HEK293 (cell line): ENCODE data around the gene CASQ2.

Source experiments
- CTCF ChIA-PET: fragments of 350-600 bp; formaldehyde crosslinking; extraction: SDS; loops from one replicate; lab custom pipeline; 2021; ENCODE audit warnings: antibody characterized with exemption; lab: Yijun Ruan, JAX
- POLR2A ChIA-PET: fragments of 300-600 bp; formaldehyde crosslinking; extraction: SDS; loops from one replicate; lab custom pipeline; 2020; ENCODE audit warnings: antibody characterized with exemption, inconsistent platforms; lab: Yijun Ruan, JAX
- H3K27ac ChIP-seq: fragments of 200-500 bp; sonication (Bioruptor generic); 2 replicates; pipeline ENCODE4 v1.5.1; 2014; ENCODE audit warnings: low read depth, low read length, control low read depth, inconsistent platforms; ENCODE audit errors: extremely low read depth
- H3K36me3 ChIP-seq, 2 experiments: fragments of 200-500 bp in 1 of 2; sonication (Bioruptor generic) in 1 of 2; 1 replicate in 1 of 2; 2 replicates in 1 of 2; pipeline ENCODE4 v1.5.1; 2014 to 2017; ENCODE audit warnings: inconsistent platforms in 2 of 2, low read length in 2 of 2; ENCODE audit not compliant: control insufficient read depth in 2 of 2, insufficient read depth in 1 of 2
- H3K4me1 ChIP-seq: fragments of 200-500 bp; sonication (Bioruptor generic); 2 replicates; pipeline ENCODE4 v1.5.1; 2014; ENCODE audit warnings: mild to moderate bottlenecking, low read length, inconsistent platforms; ENCODE audit not compliant: control insufficient read depth, insufficient read depth
- H3K4me3 ChIP-seq: 2 replicates; pipeline ENCODE4 v1.5.1; 2011; ENCODE audit warnings: low read depth, mild to moderate bottlenecking, control low read depth, low read length, moderate library complexity
- H3K9me3 ChIP-seq: fragments of 200-500 bp; sonication (Bioruptor generic); 2 replicates; pipeline ENCODE4 v1.5.1; 2014; ENCODE audit warnings: low read depth, low read length, inconsistent platforms; ENCODE audit not compliant: control insufficient read depth, insufficient read depth
- ATF2 ChIP-seq: fragments of 450-650 bp; formaldehyde crosslinking; IDR thresholded peaks from 2 replicates; pipeline ENCODE4 v1.5.1; 2016; ENCODE audit warnings: missing biosample characterization, missing genetic modification characterization, low read depth
- PRDM1 ChIP-seq: fragments of 450-650 bp; formaldehyde crosslinking; IDR thresholded peaks from 2 replicates; pipeline ENCODE4; 2016; ENCODE audit warnings: missing biosample characterization, missing genetic modification characterization
- PRDM10 ChIP-seq: fragments of 450-650 bp; formaldehyde crosslinking; IDR thresholded peaks from 2 replicates; pipeline ENCODE4 v1.5.1; 2016; ENCODE audit warnings: missing biosample characterization, missing genetic modification characterization
- PRDM6 ChIP-seq: fragments of 450-650 bp; formaldehyde crosslinking; IDR thresholded peaks from 2 replicates; pipeline ENCODE4 v1.5.1; 2017; ENCODE audit warnings: missing biosample characterization, missing genetic modification characterization
- RBAK ChIP-seq: fragments of 450-650 bp; formaldehyde crosslinking; IDR thresholded peaks from 2 replicates; pipeline ENCODE4 v1.5.1; 2016; ENCODE audit warnings: missing biosample characterization, missing genetic modification characterization
- SCRT2 ChIP-seq: fragments of 450-650 bp; formaldehyde crosslinking; IDR thresholded peaks from 2 replicates; pipeline ENCODE4 v1.5.1; 2016; ENCODE audit warnings: missing biosample characterization, missing genetic modification characterization
- SP2 ChIP-seq: fragments of 450-650 bp; formaldehyde crosslinking; IDR thresholded peaks from 2 replicates; pipeline ENCODE4 v1.5.1; 2016; ENCODE audit warnings: missing biosample characterization, missing genetic modification characterization
- TCF7L2 ChIP-seq: IDR thresholded peaks from 2 replicates; pipeline ENCODE4 v1.6.1; 2011; ENCODE audit warnings: low read depth, mild to moderate bottlenecking, inconsistent platforms, low read length, moderate library complexity, borderline replicate concordance
- WT1 ChIP-seq: fragments of 450-650 bp; formaldehyde crosslinking; IDR thresholded peaks from 2 replicates; pipeline ENCODE4 v1.5.1; 2016; ENCODE audit warnings: missing biosample characterization, missing genetic modification characterization
- ZBTB26 ChIP-seq: fragments of 450-650 bp; formaldehyde crosslinking; optimal IDR thresholded peaks from 2 replicates; pipeline ENCODE3; 2016; ENCODE audit warnings: missing biosample characterization, mild to moderate bottlenecking, missing genetic modification characterization
- ZBTB49 ChIP-seq: fragments of 450-650 bp; formaldehyde crosslinking; IDR thresholded peaks from 2 replicates; pipeline ENCODE4 v1.5.1; 2016; ENCODE audit warnings: missing biosample characterization, missing genetic modification characterization, low read depth
- ZFP3 ChIP-seq: fragments of 450-650 bp; formaldehyde crosslinking; IDR thresholded peaks from 2 replicates; pipeline ENCODE4 v1.5.1; 2016; ENCODE audit warnings: low read depth, missing biosample characterization, missing genetic modification characterization
- ZNF16 ChIP-seq: fragments of 450-650 bp; formaldehyde crosslinking; IDR thresholded peaks from 2 replicates; pipeline ENCODE4 v1.5.1; 2016; ENCODE audit warnings: low read depth, missing biosample characterization, missing genetic modification characterization
- ZNF174 ChIP-seq: fragments of 450-650 bp; formaldehyde crosslinking; IDR thresholded peaks from 2 replicates; pipeline ENCODE4 v1.5.0; 2017; ENCODE audit warnings: missing biosample characterization, mild to moderate bottlenecking, missing genetic modification characterization
- ZNF214 ChIP-seq: fragments of 450-650 bp; formaldehyde crosslinking; IDR thresholded peaks from 2 replicates; pipeline ENCODE4 v1.5.1; 2017; ENCODE audit warnings: missing biosample characterization, mild to moderate bottlenecking, missing genetic modification characterization, borderline replicate concordance
- ZNF239 ChIP-seq: fragments of 450-650 bp; formaldehyde crosslinking; IDR thresholded peaks from 2 replicates; pipeline ENCODE4 v1.5.1; 2016; ENCODE audit warnings: missing biosample characterization, missing genetic modification characterization
- ZNF549 ChIP-seq: fragments of 450-650 bp; IDR thresholded peaks from 2 replicates; pipeline ENCODE4 v1.5.1; 2018; ENCODE audit warnings: missing biosample characterization, missing genetic modification characterization, mild to moderate bottlenecking, inconsistent platforms, moderate library complexity
- ZNF558 ChIP-seq: fragments of 450-650 bp; formaldehyde crosslinking; IDR thresholded peaks from 2 replicates; pipeline ENCODE4 v1.5.1; 2016; ENCODE audit warnings: missing biosample characterization, missing genetic modification characterization
- ZNF561 ChIP-seq: fragments of 450-650 bp; IDR thresholded peaks from 2 replicates; pipeline ENCODE4 v1.5.1; 2018; ENCODE audit warnings: missing biosample characterization, missing genetic modification characterization, borderline replicate concordance
- ZNF626 ChIP-seq: fragments of 450-650 bp; sonication (Bioruptor Pico); formaldehyde crosslinking; IDR thresholded peaks from 2 replicates; pipeline ENCODE4 v1.5.1; 2018; ENCODE audit warnings: missing biosample characterization, missing genetic modification characterization, inconsistent platforms

The CASQ2 gene

GRCh38 chr1:115717541-115717940 lies 51.0 kb downstream of the CASQ2 start:
- Histone ChIP-seq H3K9me3 (no peaks in the 10 kb centered on the region), H3K4me3 (no peak overlapping the region), H3K36me3 (no peaks in the 10 kb centered on the region), H3K4me1 (no peaks in the 10 kb centered on the region), H3K27ac (no peak overlapping the region)
- TF ChIP-seq ZNF214 (tag by site-specific recombination) (no peak), RBAK (tag by site-specific recombination) (no peak)
- ChIA-PET POLR2A (no interaction called here), CTCF (interaction anchor here (0.6 to 4.1 kb wide), 15 partner anchors 9 to 269 kb away, joined by 3 to 59 read pairs (median 4); no protein-coding TSS in a partner anchor)

GRCh38 chr1:115714572-115715141 lies 53.9 kb downstream of the CASQ2 start:
- no peak for TF ChIP-seq ZBTB26 (tag by site-specific recombination)
- TF ChIP-seq ZNF16: no peak
- no peak for TF ChIP-seq PRDM10
- TF ChIP-seq ZBTB49: no peak
- no peak for TF ChIP-seq ATF2 (tag by site-specific recombination)
- no peak for TF ChIP-seq ZNF174 (tag by site-specific recombination)
- no peak for TF ChIP-seq ZNF561 (tag by site-specific recombination)
- no peak for TF ChIP-seq WT1
- TF ChIP-seq SCRT2: no peak
- no peak for TF ChIP-seq ZNF626 (tag by site-specific recombination)
- no peak for TF ChIP-seq PRDM1 (tag by site-specific recombination)
- no peak for TF ChIP-seq SP2 (tag by site-specific recombination)
- no peak for TF ChIP-seq TCF7L2
- no peak for TF ChIP-seq ZNF558 (tag by site-specific recombination)
- no peak for TF ChIP-seq PRDM6 (tag by site-specific recombination)
- TF ChIP-seq ZNF549: no peak
- TF ChIP-seq ZNF239 (tag by site-specific recombination): no peak
- TF ChIP-seq ZFP3 (tag by site-specific recombination): no peak
- TF ChIP-seq, all 188 proteins: peak for 0
- Histone ChIP-seq H3K36me3 (no peaks in the 10 kb centered on the region), H3K4me1 (no peaks in the 10 kb centered on the region), H3K9me3 (no peaks in the 10 kb centered on the region), H3K4me3 (no peak overlapping the region), H3K27ac (no peak overlapping the region)
- POLR2A ChIA-PET: no interaction called here
- CTCF ChIA-PET: interaction anchor here (0.5 to 4.1 kb wide), 10 partner anchors 8 to 1326 kb away, joined by 3 to 26 read pairs (median 4); partner anchors contain the start of gene CASQ2
